Ascending aorta (tissue), 2 donors: Measurements from ENCODE around the gene TSPAN10. TPM values are rescaled to one million over a fixed set of nuclear protein-coding genes. Genes with fewer than 3 reads are reported as not detected.

Experiments used
- DNase-seq, 2 donors: peaks; one replicate each; pipeline ENCODE4 v3.0.0-alpha.2; 2019; ENCODE audit warnings: low spot score in 2 of 2
- H3K27ac ChIP-seq, 2 donors: fragments of 200-600 bp; sonication (generic); one replicate each; pipeline ENCODE4 v1.5.1; 2016 to 2017; ENCODE audit warnings: mild to moderate bottlenecking in 1 of 2
- H3K27me3 ChIP-seq: fragments of 200-600 bp; sonication (generic); one replicate; pipeline ENCODE4 v1.5.1; 2017
- H3K36me3 ChIP-seq, 2 donors: fragments of 200-600 bp; sonication (generic); one replicate each; pipeline ENCODE4 v1.5.1; 2016
- H3K4me1 ChIP-seq, 2 donors: fragments of 200-600 bp; sonication (generic); one replicate each; pipeline ENCODE4 v1.5.1; 2016 to 2017; ENCODE audit warnings: mild to moderate bottlenecking in 1 of 2
- H3K4me3 ChIP-seq, 2 donors: fragments of 200-600 bp; sonication (generic); one replicate each; pipeline ENCODE4 v1.5.1; 2016 to 2017; ENCODE audit warnings: mild to moderate bottlenecking in 1 of 2
- H3K9me3 ChIP-seq, 2 donors: fragments of 200-600 bp; sonication (generic); one replicate each; pipeline ENCODE4 v1.5.1; 2016
- CTCF ChIP-seq, 3 experiments: fragments of 200-600 bp in 2 of 3; fragments of 450-650 bp in 1 of 3; sonication (generic) in 2 of 3; IDR thresholded peaks; one replicate each; pipeline ENCODE4 v1.5.1; 2016 to 2019; ENCODE audit warnings: antibody characterized with exemption in 3 of 3, mild to moderate bottlenecking in 1 of 3, moderate library complexity in 1 of 3
- intact Hi-C: fragments of 100-400 bp; cut with DNase I; formaldehyde crosslinking; loops from one replicate; pipeline ENCODE4 v1.15.1; 2023
- total RNA-seq: library from RNA; depleted of rRNA; stranded (reverse); fragments of >200 nt; gene quantifications from one replicate; pipeline ENCODE4 v1.1.0, GENCODE V29; 2016

The TSPAN10 gene
- total RNA-seq, 1 donor from 2014 or later: not detected

DNA sequence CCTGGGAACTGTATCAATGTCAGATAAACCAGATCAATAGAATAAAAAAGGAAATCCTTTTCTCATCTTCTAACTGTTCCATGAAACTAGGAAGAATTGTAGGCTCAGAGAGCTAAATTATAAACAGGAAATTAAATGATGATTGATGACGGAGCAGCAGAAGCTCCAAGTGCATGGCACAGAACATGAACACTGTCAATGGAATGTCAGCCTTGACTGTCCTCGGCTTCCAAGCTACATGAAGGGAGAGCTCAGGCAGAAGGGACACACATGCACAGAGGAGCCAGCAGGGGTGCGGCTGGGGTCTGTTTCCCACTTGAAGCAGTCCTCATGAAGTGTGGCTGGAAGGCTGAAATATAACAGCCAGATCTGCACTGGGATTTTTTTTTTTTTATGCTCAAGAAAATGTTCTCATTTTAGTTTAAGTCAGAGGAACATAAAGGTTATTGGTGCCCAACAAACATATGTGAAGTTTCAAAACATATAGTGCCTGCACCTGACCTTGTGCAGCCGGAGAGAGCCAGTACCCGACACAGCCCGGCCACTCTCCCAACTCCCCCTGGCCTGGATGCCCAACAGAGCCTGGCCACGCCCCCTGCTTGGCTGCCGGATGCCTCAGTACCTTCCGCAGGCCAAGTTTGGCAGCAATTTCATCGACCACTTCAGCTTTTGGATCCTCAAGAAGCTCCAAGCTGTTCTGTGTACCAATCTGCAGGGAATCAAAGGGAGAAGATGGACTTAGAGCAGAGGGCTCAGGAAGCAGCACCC, 37.1 kb upstream of the TSPAN10 start:
- Histone ChIP-seq H3K27ac (peak overlapping the region in 1 of 2 donors; percentile 19), H3K4me1 (peaks cover 11 to 19% of the 10 kb centered on the region in 2 donors), H3K4me3 (no peak overlapping the region), H3K27me3 (no peaks in the 10 kb centered on the region), H3K9me3 (no peaks in the 10 kb centered on the region), H3K36me3 (peaks cover 32 to 46% of the 10 kb centered on the region in 2 donors)
- DNase-seq: no peak
- intact Hi-C loops: loop anchor here (1.0 to 5.0 kb wide), 3 partner anchors 47 to 173 kb away; no protein-coding TSS in a partner anchor
- TF ChIP-seq CTCF (IDR thresholded peaks at IDR 0.05): no peak

GRCh38 chr17:81601525-81602120, 35.4 kb upstream of the TSPAN10 start:
- peak in 1 of 2 donors; percentile 66 for DNase-seq
- H3K36me3 ChIP-seq: peaks cover 39 to 49% of the 10 kb centered on the region in 2 donors
- peak overlapping the region in 1 of 2 donors; percentile 24 for H3K27ac ChIP-seq
- peaks cover 4 to 7% of the 10 kb centered on the region in 2 donors for H3K4me1 ChIP-seq
- peak; percentile 74 to 83 (median 77) for TF ChIP-seq CTCF (IDR thresholded peaks at IDR 0.05)
- intact Hi-C loops: loop anchor here (1.0 to 2.0 kb wide), 2 partner anchors 83 to 348 kb away; no protein-coding TSS in a partner anchor
- no peak overlapping the region for H3K4me3 ChIP-seq
- no peaks in the 10 kb centered on the region for H3K9me3 ChIP-seq
- no peaks in the 10 kb centered on the region for H3K27me3 ChIP-seq

GRCh38 chr17:81603846-81604610, 33.0 kb upstream of the TSPAN10 start:
- intact Hi-C loops: no loop called here
- peaks cover 54 to 57% of the 10 kb centered on the region in 2 donors for H3K36me3 ChIP-seq
- DNase-seq: no peak

GRCh38 chr17:81607431-81607830, 29.6 kb upstream of the TSPAN10 start:
- Histone ChIP-seq H3K9me3 (no peaks in the 10 kb centered on the region), H3K36me3 (peaks cover 78 to 85% of the 10 kb centered on the region in 2 donors), H3K27ac (no peak overlapping the region), H3K4me1 (no peaks in the 10 kb centered on the region), H3K27me3 (no peaks in the 10 kb centered on the region), H3K4me3 (no peak overlapping the region)
- DNase-seq: no peak
- intact Hi-C loops: no loop called here
- TF ChIP-seq CTCF (IDR thresholded peaks at IDR 0.05): no peak

More at GRCh38 chr17:81603846-81604610, 33.0 kb upstream of the TSPAN10 start:
- no peaks in the 10 kb centered on the region for H3K9me3 ChIP-seq
- TF ChIP-seq CTCF (IDR thresholded peaks at IDR 0.05): no peak
- H3K4me3 ChIP-seq: no peak overlapping the region
- H3K27ac ChIP-seq: no peak overlapping the region
- H3K4me1 ChIP-seq: peaks cover 4 to 7% of the 10 kb centered on the region in 2 donors
- H3K27me3 ChIP-seq: no peaks in the 10 kb centered on the region

DNA sequence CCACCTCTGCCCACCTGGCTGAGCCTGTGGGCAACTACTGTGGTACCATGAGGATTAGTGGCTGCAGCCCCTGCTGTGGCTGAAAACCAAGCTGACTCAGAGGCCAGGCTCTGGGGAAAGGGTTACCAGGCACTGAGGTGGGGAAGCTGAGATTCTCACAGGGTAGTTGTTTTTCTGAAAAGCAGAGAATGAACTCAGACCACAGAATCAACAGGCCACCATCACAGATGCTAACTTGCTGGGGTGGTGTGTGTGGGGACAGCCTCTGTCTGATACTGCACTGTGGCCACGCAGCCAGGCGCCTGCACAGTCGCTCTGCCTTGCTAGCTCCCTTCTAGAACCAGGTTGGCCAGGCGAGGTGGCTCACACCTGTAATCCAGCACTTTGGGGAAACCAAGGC, 28.9 kb upstream of the TSPAN10 start:
- TF ChIP-seq CTCF (IDR thresholded peaks at IDR 0.05): no peak
- Histone ChIP-seq H3K4me1 (no peaks in the 10 kb centered on the region), H3K27ac (no peak overlapping the region), H3K4me3 (no peak overlapping the region), H3K9me3 (no peaks in the 10 kb centered on the region), H3K27me3 (no peaks in the 10 kb centered on the region), H3K36me3 (peaks cover 79 to 87% of the 10 kb centered on the region in 2 donors)
- DNase-seq: no peak
- intact Hi-C loops: no loop called here
